Testis (tissue), 2 donors: ENCODE data around the gene THOC6.

ENCODE experiments used
- POLR2A ChIP-seq: fragments of 450-650 bp; IDR thresholded peaks from one replicate; pipeline ENCODE4 v1.6.1; 2017; ENCODE audit warnings: antibody characterized with exemption, mild to moderate bottlenecking, moderate library complexity
- TF ChIP-seq, protein P1 (sequence below), 3 experiments: fragments of 450-650 bp in 2 of 3; fragments of 200-600 bp in 1 of 3; sonication (generic) in 1 of 3; IDR thresholded peaks; one replicate each; pipeline ENCODE4 v1.5.1; 2016 to 2019; ENCODE audit warnings: antibody characterized with exemption in 3 of 3, mild to moderate bottlenecking in 2 of 3, moderate library complexity in 1 of 3

DNA sequence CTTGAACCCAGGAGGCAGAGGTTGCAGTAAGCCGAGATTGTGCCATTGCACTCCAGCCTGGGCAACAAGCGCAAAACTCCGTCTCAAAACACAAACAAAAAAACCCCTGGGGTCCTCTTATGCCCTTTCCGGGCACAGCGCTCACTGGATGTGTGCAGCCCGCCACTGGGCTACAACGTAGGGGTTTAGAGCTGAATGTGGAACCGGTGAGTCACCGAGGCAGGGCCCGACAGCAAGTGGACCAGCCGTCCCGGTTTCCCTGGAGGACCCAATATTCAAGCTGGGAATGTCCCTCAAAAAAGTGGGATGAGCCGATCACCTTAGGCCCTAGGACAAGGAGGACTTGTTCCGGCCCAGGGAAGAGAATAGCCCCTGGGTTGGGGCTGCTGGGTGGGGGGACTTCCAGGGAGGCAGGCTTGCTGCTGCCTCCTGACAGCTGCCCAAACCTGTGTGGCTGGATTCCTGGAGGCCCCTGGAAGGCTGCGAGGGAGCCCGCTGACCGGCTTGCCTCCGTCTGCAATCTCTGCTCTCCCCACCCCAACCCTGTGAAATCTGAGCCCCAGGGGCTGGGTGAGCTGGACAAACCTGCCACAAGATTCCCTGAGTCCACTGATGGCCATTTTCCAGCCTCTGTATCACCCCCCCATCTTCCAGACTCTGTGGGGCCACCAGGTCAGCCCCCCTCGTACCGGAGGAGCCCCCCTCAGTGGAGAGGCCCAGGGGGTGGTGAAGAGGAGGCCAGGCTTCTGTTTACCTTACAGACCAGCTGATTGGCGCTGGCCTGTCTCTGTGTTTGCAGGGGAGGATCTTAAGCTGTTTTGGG is 14.1 kb upstream of the THOC6 start:
- TF ChIP-seq, protein P1, sequence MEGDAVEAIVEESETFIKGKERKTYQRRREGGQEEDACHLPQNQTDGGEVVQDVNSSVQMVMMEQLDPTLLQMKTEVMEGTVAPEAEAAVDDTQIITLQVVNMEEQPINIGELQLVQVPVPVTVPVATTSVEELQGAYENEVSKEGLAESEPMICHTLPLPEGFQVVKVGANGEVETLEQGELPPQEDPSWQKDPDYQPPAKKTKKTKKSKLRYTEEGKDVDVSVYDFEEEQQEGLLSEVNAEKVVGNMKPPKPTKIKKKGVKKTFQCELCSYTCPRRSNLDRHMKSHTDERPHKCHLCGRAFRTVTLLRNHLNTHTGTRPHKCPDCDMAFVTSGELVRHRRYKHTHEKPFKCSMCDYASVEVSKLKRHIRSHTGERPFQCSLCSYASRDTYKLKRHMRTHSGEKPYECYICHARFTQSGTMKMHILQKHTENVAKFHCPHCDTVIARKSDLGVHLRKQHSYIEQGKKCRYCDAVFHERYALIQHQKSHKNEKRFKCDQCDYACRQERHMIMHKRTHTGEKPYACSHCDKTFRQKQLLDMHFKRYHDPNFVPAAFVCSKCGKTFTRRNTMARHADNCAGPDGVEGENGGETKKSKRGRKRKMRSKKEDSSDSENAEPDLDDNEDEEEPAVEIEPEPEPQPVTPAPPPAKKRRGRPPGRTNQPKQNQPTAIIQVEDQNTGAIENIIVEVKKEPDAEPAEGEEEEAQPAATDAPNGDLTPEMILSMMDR (IDR thresholded peaks at IDR 0.05): no peak
- TF ChIP-seq POLR2A: no peak
